Stomach (tissue), 4 donors: ENCODE results near the gene SPOCK3.

ENCODE experiments used
- CTCF ChIP-seq, 7 experiments: fragments of 450-650 bp in 4 of 7; fragments of 200-600 bp in 3 of 7; sonication (generic) in 3 of 7; IDR thresholded peaks; one replicate each; pipeline ENCODE4 v1.5.1; 2016 to 2019; ENCODE audit warnings: antibody characterized with exemption in 7 of 7, control low read depth in 2 of 7, mild to moderate bottlenecking in 1 of 7
- POLR2A ChIP-seq, 4 donors: fragments of 450-650 bp; IDR thresholded peaks; one replicate each; pipeline ENCODE4 v1.6.1; 2016; ENCODE audit warnings: antibody characterized with exemption in 4 of 4, control low read depth in 2 of 4, mild to moderate bottlenecking in 1 of 4, moderate library complexity in 1 of 4

- TF ChIP-seq CTCF (IDR thresholded peaks at IDR 0.05) (no peak), POLR2A (IDR thresholded peaks at IDR 0.05) (no peak)
Observed at GRCh38 chr4:166724369-166724768, 509.9 kb downstream of the SPOCK3 start.
